Measurements from ENCODE around the gene CX3CL1. TPM values are rescaled to one million over a fixed set of nuclear protein-coding genes. Genes with fewer than 3 reads are reported as not detected.

The CX3CL1 gene
- polyA plus RNA-seq, 1 donor from 2014 or later: 4.9 TPM

DNA sequence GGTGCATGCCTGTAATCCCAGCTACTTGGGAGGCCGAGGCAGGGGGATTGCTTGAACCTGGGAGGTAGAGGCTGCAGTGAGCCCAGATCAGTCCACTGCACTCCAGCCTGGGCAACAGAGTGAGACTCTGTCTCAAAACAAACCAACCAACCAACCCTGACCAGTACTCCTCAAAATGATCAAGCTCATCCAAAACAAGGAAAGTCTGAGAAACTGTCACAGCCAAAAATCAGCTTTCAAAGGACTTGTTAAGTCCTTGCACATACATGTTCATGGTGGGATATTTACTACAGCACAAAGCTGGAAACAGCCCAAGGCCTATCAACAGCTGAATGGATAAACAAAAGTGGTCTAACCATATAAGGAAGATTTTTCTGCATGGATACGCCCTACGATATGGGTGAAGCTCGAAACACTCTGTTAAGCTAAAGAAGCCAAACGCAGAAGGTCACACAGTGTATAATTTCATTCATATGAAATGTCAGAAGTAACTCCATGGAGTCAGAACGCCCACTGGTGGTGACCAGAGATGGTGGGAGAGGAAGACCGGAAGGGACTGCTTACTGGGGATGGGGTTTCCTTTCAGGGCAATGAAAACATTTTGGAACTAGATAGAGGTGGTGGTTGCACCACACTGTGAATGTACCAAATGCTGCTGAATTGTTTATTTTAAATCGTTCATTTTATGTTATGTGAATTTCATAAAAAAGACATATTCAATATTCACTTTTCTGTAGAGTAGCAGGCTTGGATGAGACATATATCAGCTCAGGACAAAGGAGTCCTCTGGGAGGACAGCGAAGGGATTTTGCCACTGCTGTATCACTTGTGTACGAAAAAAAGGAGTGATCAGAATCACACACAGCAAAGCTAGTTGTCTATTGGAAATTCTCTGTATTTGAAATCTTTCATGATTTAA lies 50.0 kb downstream of the CX3CL1 start:
- Histone ChIP-seq H4K20me1 (ENCODE audit: insufficient read depth) (no peaks in the 10 kb centered on the region), H3K9ac (ENCODE audit: low read length) (no peak overlapping the region), H3K9me3 (ENCODE audit: low read length) (no peaks in the 10 kb centered on the region), H3K79me2 (replicated peaks; ENCODE audit: insufficient read depth, low read length) (no peaks in the 10 kb centered on the region), H3K27me3 (ENCODE audit: insufficient read depth, low read depth, low read length) (no peaks in the 10 kb centered on the region), H2AFZ (ENCODE audit: low read depth, low read length) (no peak overlapping the region), H3K36me3 (ENCODE audit: insufficient read depth, low read length) (no peaks in the 10 kb centered on the region), H3K27ac (ENCODE audit: low read length) (no peak overlapping the region), H3K9me2 (ENCODE audit: insufficient read depth, low read length) (no peaks in the 10 kb centered on the region), H3K4me2 (ENCODE audit: low read length) (no peak overlapping the region), H3F3A (ENCODE audit: insufficient read depth, low read length, poor library complexity, severe bottlenecking) (no peaks in the 10 kb centered on the region), H3K4me3 (ENCODE audit: low read length) (no peak overlapping the region)
- TF ChIP-seq EZH2 (IDR thresholded peaks at IDR 0.05; ENCODE audit: borderline replicate concordance, insufficient read depth, low read length, poor library complexity, severe bottlenecking) (no peak), SMC3 (conservative IDR thresholded peaks at IDR 0.05; ENCODE audit: poor library complexity) (peak; percentile 55), TAF1 (IDR thresholded peaks at IDR 0.05; ENCODE audit: low read depth) (no peak), MXI1 (conservative IDR thresholded peaks at IDR 0.05; ENCODE audit: poor library complexity, severe bottlenecking) (no peak), RAD21 (conservative IDR thresholded peaks at IDR 0.05) (peak; percentile 56)
- TF ChIP-seq, protein P1, sequence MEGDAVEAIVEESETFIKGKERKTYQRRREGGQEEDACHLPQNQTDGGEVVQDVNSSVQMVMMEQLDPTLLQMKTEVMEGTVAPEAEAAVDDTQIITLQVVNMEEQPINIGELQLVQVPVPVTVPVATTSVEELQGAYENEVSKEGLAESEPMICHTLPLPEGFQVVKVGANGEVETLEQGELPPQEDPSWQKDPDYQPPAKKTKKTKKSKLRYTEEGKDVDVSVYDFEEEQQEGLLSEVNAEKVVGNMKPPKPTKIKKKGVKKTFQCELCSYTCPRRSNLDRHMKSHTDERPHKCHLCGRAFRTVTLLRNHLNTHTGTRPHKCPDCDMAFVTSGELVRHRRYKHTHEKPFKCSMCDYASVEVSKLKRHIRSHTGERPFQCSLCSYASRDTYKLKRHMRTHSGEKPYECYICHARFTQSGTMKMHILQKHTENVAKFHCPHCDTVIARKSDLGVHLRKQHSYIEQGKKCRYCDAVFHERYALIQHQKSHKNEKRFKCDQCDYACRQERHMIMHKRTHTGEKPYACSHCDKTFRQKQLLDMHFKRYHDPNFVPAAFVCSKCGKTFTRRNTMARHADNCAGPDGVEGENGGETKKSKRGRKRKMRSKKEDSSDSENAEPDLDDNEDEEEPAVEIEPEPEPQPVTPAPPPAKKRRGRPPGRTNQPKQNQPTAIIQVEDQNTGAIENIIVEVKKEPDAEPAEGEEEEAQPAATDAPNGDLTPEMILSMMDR (IDR thresholded peaks at IDR 0.05; ENCODE audit: poor library complexity, severe bottlenecking): peak; percentile 50

DNA sequence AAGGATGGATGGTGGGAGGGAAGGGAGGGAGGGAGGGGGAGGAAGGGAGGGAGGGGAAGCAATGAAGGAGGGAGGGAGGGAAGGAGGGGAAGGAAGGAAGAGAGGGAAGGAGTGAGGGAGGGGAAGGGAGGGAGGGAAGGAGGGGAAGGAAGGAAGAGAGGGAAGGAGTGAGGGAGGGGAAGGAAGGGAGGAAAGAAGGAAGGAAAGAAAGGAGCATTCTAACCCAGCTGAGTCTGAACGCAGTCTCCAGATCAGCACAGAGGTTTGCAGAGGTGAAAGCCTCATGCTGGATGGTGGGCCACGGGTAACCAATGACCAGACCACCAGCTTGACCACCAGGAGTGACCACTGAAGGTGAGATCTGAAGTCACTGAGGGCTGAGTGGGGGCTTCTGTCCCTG lies 50.9 kb downstream of the CX3CL1 start:
- no peak overlapping the region for H3K9ac ChIP-seq (ENCODE audit: low read length)
- TF ChIP-seq, protein P2, sequence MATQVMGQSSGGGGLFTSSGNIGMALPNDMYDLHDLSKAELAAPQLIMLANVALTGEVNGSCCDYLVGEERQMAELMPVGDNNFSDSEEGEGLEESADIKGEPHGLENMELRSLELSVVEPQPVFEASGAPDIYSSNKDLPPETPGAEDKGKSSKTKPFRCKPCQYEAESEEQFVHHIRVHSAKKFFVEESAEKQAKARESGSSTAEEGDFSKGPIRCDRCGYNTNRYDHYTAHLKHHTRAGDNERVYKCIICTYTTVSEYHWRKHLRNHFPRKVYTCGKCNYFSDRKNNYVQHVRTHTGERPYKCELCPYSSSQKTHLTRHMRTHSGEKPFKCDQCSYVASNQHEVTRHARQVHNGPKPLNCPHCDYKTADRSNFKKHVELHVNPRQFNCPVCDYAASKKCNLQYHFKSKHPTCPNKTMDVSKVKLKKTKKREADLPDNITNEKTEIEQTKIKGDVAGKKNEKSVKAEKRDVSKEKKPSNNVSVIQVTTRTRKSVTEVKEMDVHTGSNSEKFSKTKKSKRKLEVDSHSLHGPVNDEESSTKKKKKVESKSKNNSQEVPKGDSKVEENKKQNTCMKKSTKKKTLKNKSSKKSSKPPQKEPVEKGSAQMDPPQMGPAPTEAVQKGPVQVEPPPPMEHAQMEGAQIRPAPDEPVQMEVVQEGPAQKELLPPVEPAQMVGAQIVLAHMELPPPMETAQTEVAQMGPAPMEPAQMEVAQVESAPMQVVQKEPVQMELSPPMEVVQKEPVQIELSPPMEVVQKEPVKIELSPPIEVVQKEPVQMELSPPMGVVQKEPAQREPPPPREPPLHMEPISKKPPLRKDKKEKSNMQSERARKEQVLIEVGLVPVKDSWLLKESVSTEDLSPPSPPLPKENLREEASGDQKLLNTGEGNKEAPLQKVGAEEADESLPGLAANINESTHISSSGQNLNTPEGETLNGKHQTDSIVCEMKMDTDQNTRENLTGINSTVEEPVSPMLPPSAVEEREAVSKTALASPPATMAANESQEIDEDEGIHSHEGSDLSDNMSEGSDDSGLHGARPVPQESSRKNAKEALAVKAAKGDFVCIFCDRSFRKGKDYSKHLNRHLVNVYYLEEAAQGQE (IDR thresholded peaks at IDR 0.05; ENCODE audit: borderline replicate concordance): no peak
- no peak for TF ChIP-seq RAD21 (conservative IDR thresholded peaks at IDR 0.05)
- TF ChIP-seq SMC3 (conservative IDR thresholded peaks at IDR 0.05; ENCODE audit: poor library complexity): no peak
- no peak for TF ChIP-seq TAF1 (IDR thresholded peaks at IDR 0.05; ENCODE audit: low read depth)
- TF ChIP-seq, protein P1 (IDR thresholded peaks at IDR 0.05; ENCODE audit: poor library complexity, severe bottlenecking): no peak
- no peak for TF ChIP-seq POLR2AphosphoS5 (IDR thresholded peaks at IDR 0.05)
- TF ChIP-seq EP300 (conservative IDR thresholded peaks at IDR 0.05; ENCODE audit: poor library complexity, severe bottlenecking): no peak
- TF ChIP-seq MXI1 (conservative IDR thresholded peaks at IDR 0.05; ENCODE audit: poor library complexity, severe bottlenecking): no peak
- no peak for TF ChIP-seq EZH2 (IDR thresholded peaks at IDR 0.05; ENCODE audit: borderline replicate concordance, insufficient read depth, low read length, poor library complexity, severe bottlenecking)

More for the DNA sequence above, 50.9 kb downstream of the CX3CL1 start:
- Histone ChIP-seq H2AFZ (ENCODE audit: low read depth, low read length) (no peak overlapping the region), H3K36me3 (ENCODE audit: insufficient read depth, low read length) (no peaks in the 10 kb centered on the region), H3K79me2 (replicated peaks; ENCODE audit: insufficient read depth, low read length) (no peaks in the 10 kb centered on the region), H3K4me3 (ENCODE audit: low read length) (no peak overlapping the region), H3K9me3 (ENCODE audit: low read length) (no peaks in the 10 kb centered on the region), H3K27ac (ENCODE audit: low read length) (no peak overlapping the region), H3K27me3 (ENCODE audit: insufficient read depth, low read depth, low read length) (no peaks in the 10 kb centered on the region), H3F3A (ENCODE audit: insufficient read depth, low read length, poor library complexity, severe bottlenecking) (no peaks in the 10 kb centered on the region), H3K9me2 (ENCODE audit: insufficient read depth, low read length) (no peaks in the 10 kb centered on the region), H3K4me2 (ENCODE audit: low read length) (no peak overlapping the region), H4K20me1 (ENCODE audit: insufficient read depth) (no peaks in the 10 kb centered on the region)

Measured in neural cell (in vitro differentiated cells).